ENCODE data around the gene TMEM170B.

The TMEM170B gene

GRCh38 chr6:11631539-11631938 is 94.0 kb downstream of the TMEM170B start:
- Histone ChIP-seq H3K36me3 (ENCODE audit: insufficient read depth, low read length) (no peaks in the 10 kb centered on the region), H4K20me1 (ENCODE audit: insufficient read depth, low read length) (no peaks in the 10 kb centered on the region), H3K9me3 (ENCODE audit: insufficient read depth, low read length, severe bottlenecking) (no peaks in the 10 kb centered on the region), H3K4me1 (ENCODE audit: insufficient read depth, low read length) (no peaks in the 10 kb centered on the region), H3K4me3 (ENCODE audit: low read depth in 1 of 2, low read length in 2 of 2) (no peak overlapping the region), H3K9ac (ENCODE audit: low read depth, low read length) (no peak overlapping the region), H2AFZ (ENCODE audit: low read depth, low read length) (no peak overlapping the region), H3K27me3 (ENCODE audit: insufficient read depth, low read length, poor library complexity) (no peaks in the 10 kb centered on the region), H3K27ac (ENCODE audit: low read length) (no peak overlapping the region), H3K79me2 (ENCODE audit: insufficient read depth, low read length) (no peaks in the 10 kb centered on the region), H3K4me2 (ENCODE audit: insufficient read depth, low read length) (no peak overlapping the region)
- TF ChIP-seq EZH2 (IDR thresholded peaks at IDR 0.05; ENCODE audit: borderline replicate concordance, low read depth, low read length, severe bottlenecking) = no peak
- no peak for TF ChIP-seq CTCF (IDR thresholded peaks at IDR 0.05; ENCODE audit: borderline replicate concordance, extremely low read depth, low read length, poor library complexity, severe bottlenecking)
- DNase-seq (no peak), ATAC-seq (ENCODE audit: insufficient read depth, low read depth) (no peak)

- H3K27ac ChIP-seq (ENCODE audit: low read length) = no peak overlapping the region
- no peak overlapping the region for H3K9ac ChIP-seq (ENCODE audit: low read depth, low read length)
- H3K4me1 ChIP-seq (ENCODE audit: insufficient read depth, low read length) = no peaks in the 10 kb centered on the region
- ATAC-seq (ENCODE audit: insufficient read depth, low read depth) (no peak), DNase-seq (no peak)
- TF ChIP-seq EZH2 (IDR thresholded peaks at IDR 0.05; ENCODE audit: borderline replicate concordance, low read depth, low read length, severe bottlenecking) (no peak), CTCF (IDR thresholded peaks at IDR 0.05; ENCODE audit: borderline replicate concordance, extremely low read depth, low read length, poor library complexity, severe bottlenecking) (no peak)
- H4K20me1 ChIP-seq (ENCODE audit: insufficient read depth, low read length) = no peaks in the 10 kb centered on the region
- H2AFZ ChIP-seq (ENCODE audit: low read depth, low read length) = no peak overlapping the region
- no peak overlapping the region for H3K4me2 ChIP-seq (ENCODE audit: insufficient read depth, low read length)
- no peaks in the 10 kb centered on the region for H3K79me2 ChIP-seq (ENCODE audit: insufficient read depth, low read length)
- H3K9me3 ChIP-seq (ENCODE audit: insufficient read depth, low read length, severe bottlenecking) = no peaks in the 10 kb centered on the region
- no peak overlapping the region for H3K4me3 ChIP-seq (ENCODE audit: low read depth in 1 of 2, low read length in 2 of 2)
- H3K27me3 ChIP-seq (ENCODE audit: insufficient read depth, low read length, poor library complexity) = no peaks in the 10 kb centered on the region
- H3K36me3 ChIP-seq (ENCODE audit: insufficient read depth, low read length) = no peaks in the 10 kb centered on the region
Observed at GRCh38 chr6:11632231-11632630, 94.7 kb downstream of the TMEM170B start.

GRCh38 chr6:11632795-11633511 is 95.4 kb downstream of the TMEM170B start:
- H3K9me3 ChIP-seq (ENCODE audit: insufficient read depth, low read length, severe bottlenecking) = no peaks in the 10 kb centered on the region
- no peaks in the 10 kb centered on the region for H3K27me3 ChIP-seq (ENCODE audit: insufficient read depth, low read length, poor library complexity)
- H3K36me3 ChIP-seq (ENCODE audit: insufficient read depth, low read length) = no peaks in the 10 kb centered on the region
- no peaks in the 10 kb centered on the region for H3K79me2 ChIP-seq (ENCODE audit: insufficient read depth, low read length)
- no peak overlapping the region for H3K9ac ChIP-seq (ENCODE audit: low read depth, low read length)
- TF ChIP-seq EZH2 (IDR thresholded peaks at IDR 0.05; ENCODE audit: borderline replicate concordance, low read depth, low read length, severe bottlenecking) = no peak
- no peak for TF ChIP-seq CTCF (IDR thresholded peaks at IDR 0.05; ENCODE audit: borderline replicate concordance, extremely low read depth, low read length, poor library complexity, severe bottlenecking)
- H3K4me3 ChIP-seq (ENCODE audit: low read depth in 1 of 2, low read length in 2 of 2) = no peak overlapping the region
- no peak overlapping the region for H3K27ac ChIP-seq (ENCODE audit: low read length)
- ATAC-seq (ENCODE audit: insufficient read depth, low read depth) (no peak), DNase-seq (no peak)
- H4K20me1 ChIP-seq (ENCODE audit: insufficient read depth, low read length) = no peaks in the 10 kb centered on the region
- H2AFZ ChIP-seq (ENCODE audit: low read depth, low read length) = no peak overlapping the region
- H3K4me2 ChIP-seq (ENCODE audit: insufficient read depth, low read length) = no peak overlapping the region
- no peaks in the 10 kb centered on the region for H3K4me1 ChIP-seq (ENCODE audit: insufficient read depth, low read length)

Data from DND-41 (cell line).